Vagina (tissue), 2 donors: Measurements from ENCODE around the gene IREB2.

ENCODE experiments used
- CTCF ChIP-seq, 3 experiments: fragments of 450-650 bp in 2 of 3; fragments of 200-600 bp in 1 of 3; sonication (generic) in 1 of 3; IDR thresholded peaks; one replicate each; pipeline ENCODE4 v1.5.1; 2017 to 2019; ENCODE audit warnings: antibody characterized with exemption in 3 of 3, mild to moderate bottlenecking in 2 of 3, moderate library complexity in 2 of 3
- POLR2A ChIP-seq, 2 donors: fragments of 450-650 bp; IDR thresholded peaks; one replicate each; pipeline ENCODE4 v1.6.1; 2017; ENCODE audit warnings: antibody characterized with exemption in 2 of 2, mild to moderate bottlenecking in 2 of 2, moderate library complexity in 2 of 2
- POLR2AphosphoS5 ChIP-seq, 2 donors: sonication (generic); formaldehyde crosslinking; IDR thresholded peaks; one replicate each; pipeline ENCODE4 v1.9.0; 2017; ENCODE audit warnings: antibody characterized with exemption in 2 of 2, mild to moderate bottlenecking in 2 of 2, low read depth in 1 of 2; ENCODE audit not compliant: insufficient read depth in 1 of 2

- TF ChIP-seq POLR2A (IDR thresholded peaks at IDR 0.05) = no peak
- no peak for TF ChIP-seq CTCF (IDR thresholded peaks at IDR 0.05)
- TF ChIP-seq POLR2AphosphoS5 (IDR thresholded peaks at IDR 0.05; ENCODE audit: insufficient read depth in 1 of 2, low read depth in 1 of 2) = no peak
Observed at GRCh38 chr15:78469031-78469430, 31.0 kb downstream of the IREB2 start.
